ENCODE results near the gene RASSF4.
"Not testable (repeated sequence)": the region's sequence is repeated elsewhere in the genome, so short reads cannot be mapped to it uniquely, and the experiment has no call there.

The RASSF4 gene

DNA sequence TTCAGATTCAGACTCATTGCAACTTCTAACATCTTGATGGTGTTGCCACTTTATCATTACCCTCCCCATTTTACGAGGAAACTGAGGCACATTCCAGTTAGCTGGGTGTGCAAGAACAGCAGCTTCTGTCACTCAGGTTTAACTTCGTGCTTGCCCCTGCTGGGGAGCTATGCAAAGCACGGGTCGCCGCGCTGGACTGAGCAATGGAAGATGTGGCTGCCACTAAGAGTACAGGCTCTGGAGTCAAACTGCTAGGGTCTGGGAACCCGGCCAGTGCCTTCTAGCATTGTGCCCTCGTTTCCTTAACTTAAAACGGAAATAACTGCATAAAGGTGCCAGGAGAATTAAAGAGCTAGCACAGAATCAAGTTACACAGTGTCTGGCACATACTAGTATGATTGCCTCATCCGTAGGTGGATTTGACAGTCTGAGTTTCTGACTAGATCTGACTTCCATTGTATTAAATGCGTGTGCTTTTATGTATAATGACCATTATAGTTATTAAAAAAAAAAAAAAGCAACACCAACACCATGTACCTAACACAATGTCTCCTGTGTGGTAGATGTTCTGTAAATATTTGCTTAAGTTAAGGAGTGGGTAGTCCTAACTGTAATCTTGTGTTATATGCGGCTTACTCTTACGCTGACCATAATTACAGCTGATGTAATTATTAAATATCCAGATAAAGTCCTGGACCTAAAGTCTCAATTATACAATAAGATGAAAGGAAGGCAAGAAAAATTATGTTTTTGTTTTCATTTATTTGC, 42.0 kb downstream of the RASSF4 start:
- peak; percentile 84 for ATAC-seq
- Mint-ChIP-seq H3K4me1 (peaks cover 20% of the 10 kb centered on the region), H3K9me3 (peaks cover 26 to 31% of the 10 kb centered on the region in 2 donors), H3K4me3 (peak overlapping the region; percentile 85 to 91), H3K27ac (peak overlapping the region; percentile 86 to 91), H3K27me3 (no peaks in the 10 kb centered on the region)
- peak; percentile 69 to 74 for DNase-seq

DNA sequence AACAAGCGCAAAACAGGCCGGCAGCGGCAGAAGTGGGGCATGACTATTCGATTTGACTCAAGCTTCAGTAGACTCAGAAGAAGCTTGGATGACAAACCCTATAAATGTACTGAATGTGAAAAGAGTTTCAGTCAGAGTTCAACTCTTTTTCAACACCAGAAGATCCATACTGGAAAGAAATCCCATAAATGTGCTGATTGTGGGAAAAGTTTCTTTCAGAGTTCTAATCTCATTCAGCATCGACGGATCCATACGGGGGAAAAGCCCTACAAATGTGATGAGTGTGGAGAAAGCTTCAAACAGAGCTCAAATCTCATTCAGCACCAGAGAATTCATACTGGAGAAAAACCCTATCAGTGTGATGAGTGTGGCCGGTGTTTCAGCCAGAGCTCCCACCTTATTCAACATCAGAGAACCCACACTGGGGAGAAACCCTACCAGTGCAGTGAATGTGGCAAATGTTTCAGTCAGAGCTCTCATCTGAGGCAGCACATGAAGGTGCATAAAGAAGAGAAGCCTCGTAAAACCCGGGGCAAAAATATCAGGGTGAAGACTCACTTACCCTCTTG, 43.9 kb downstream of the RASSF4 start:
- H3K27ac Mint-ChIP-seq, result no peak overlapping the region
- no peak for DNase-seq
- H3K9me3 Mint-ChIP-seq, result peaks cover 26 to 31% of the 10 kb centered on the region in 2 donors
- ATAC-seq, result no peak
- no peak overlapping the region for H3K4me3 Mint-ChIP-seq
- no peaks in the 10 kb centered on the region for H3K27me3 Mint-ChIP-seq
- H3K4me1 Mint-ChIP-seq, result peaks cover 20% of the 10 kb centered on the region

DNA sequence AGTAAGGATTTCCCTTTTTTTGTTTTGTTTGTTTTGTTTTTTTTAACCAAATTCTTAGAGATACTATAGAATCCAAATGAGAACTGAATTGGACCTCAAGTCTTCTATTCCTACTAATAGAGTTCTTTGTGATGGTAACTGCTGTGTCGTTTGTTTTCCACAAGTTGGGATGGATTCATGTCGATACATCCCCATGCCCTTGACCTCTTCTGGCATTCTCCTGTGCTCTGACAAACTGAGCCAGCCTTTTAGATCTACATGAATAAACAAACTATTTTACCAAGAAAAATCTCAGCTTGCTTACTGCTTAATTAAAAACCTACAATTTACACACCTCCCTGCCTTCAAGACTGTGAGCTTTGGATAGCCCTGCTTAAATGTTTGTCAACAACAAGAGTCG, 45.1 kb downstream of the RASSF4 start:
- H3K27me3 Mint-ChIP-seq, result no peaks in the 10 kb centered on the region
- H3K4me1 Mint-ChIP-seq, result peaks cover 18% of the 10 kb centered on the region
- H3K4me3 Mint-ChIP-seq, result no peak overlapping the region
- no peak for DNase-seq
- peaks cover 25 to 30% of the 10 kb centered on the region in 2 donors for H3K9me3 Mint-ChIP-seq
- ATAC-seq, result no peak
- H3K27ac Mint-ChIP-seq, result no peak overlapping the region

DNA sequence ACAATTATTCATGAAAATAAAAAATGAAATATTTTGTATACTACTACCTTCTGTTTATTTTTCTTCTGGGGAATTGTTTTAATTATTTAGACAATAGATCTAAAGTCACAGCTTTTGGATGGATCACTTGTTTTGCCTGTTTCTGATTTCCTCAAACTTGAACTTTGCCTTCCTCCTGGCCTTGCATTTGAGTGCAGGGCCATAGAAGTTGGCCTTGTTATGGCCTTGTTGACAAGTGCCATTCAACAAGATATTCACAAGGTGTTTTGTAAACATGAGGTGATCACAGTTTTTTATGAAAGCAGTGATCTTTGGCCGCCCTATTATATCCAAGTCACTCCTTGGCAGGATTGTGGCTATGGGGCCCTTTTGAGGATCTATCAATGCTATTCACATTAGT, 45.7 kb downstream of the RASSF4 start:
- ATAC-seq (no peak), DNase-seq (no peak)
- no peak overlapping the region for H3K27ac Mint-ChIP-seq
- H3K4me1 Mint-ChIP-seq, result peaks cover 12% of the 10 kb centered on the region
- no peaks in the 10 kb centered on the region for H3K27me3 Mint-ChIP-seq
- no peak overlapping the region for H3K4me3 Mint-ChIP-seq
- peaks cover 19 to 25% of the 10 kb centered on the region in 2 donors for H3K9me3 Mint-ChIP-seq

DNA sequence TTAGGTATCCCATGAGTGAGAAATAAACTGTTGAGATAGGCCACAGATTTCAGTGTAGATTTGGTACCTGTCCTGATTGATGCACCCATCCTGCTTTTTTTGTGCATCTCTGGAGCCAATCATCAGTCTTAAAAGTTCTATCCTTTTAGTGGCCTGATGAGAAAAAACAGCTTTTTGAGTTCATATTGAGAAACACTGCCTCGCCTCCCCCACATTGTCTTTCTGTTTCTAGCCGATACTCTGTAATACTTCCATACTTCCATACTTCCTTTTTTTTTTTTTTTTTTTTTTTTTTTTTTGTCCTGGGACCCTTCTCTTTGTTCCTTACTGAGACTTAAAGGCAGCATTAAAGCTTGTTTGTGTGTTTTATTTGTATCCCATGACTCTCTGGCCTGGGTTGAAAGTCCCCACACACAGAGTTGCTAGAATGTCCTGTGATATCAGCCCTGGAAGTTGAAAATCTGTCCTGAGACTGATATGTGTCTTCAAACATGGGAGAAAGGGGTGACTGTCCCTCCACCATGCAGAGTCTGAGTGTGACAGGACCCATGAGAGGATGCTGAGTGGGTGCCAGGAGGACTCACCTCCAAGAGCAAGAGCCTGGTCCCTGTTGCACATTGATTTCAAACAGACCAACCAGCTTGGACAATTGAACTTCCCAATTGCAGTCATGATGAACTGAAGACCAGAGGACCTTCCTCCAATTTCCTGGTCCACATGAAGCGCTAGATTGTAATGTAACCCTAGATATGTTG, 46.9 kb downstream of the RASSF4 start:
- Mint-ChIP-seq H3K4me3 (no peak overlapping the region), H3K9me3 (peaks cover 19 to 25% of the 10 kb centered on the region in 2 donors), H3K4me1 (peaks cover 8% of the 10 kb centered on the region), H3K27me3 (no peaks in the 10 kb centered on the region), H3K27ac (no peak overlapping the region)
- DNase-seq (no peak), ATAC-seq (no peak)

DNA sequence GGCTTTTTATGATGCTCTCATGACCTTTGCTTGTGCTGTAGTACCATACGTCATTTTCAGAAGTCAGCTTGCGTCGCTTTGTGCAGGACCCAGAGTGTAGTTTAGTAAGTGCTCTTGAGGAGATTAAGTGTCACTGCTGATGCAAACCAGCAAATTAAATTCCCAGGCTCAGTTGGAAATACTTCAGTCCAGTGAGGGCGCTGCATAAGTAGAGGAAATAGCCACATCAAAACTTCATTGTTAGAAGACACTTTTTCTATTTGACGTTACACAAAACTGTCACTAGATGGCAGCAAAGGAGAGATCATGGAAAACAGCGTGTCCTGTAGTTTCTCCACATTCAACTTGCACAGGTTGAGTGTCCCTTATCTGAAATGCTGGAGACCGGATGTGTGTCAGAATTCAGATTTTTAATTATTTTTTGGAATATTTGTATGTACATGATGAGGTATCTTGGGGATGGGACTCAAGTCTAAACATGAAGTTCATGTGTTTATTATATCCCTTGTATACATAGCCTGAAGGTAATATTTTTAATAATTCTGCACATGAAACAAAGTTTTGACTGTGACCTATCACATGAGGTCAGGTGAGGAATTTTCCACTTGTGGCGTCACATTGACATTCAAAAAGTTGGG, 49.0 kb downstream of the RASSF4 start:
- Mint-ChIP-seq H3K27me3 (no peaks in the 10 kb centered on the region), H3K9me3 (peaks cover 13 to 14% of the 10 kb centered on the region in 2 donors), H3K4me3 (no peak overlapping the region), H3K27ac (no peak overlapping the region), H3K4me1 (no peaks in the 10 kb centered on the region)
- peak; percentile 72 for ATAC-seq
- DNase-seq, result peak; percentile 18 to 22

DNA sequence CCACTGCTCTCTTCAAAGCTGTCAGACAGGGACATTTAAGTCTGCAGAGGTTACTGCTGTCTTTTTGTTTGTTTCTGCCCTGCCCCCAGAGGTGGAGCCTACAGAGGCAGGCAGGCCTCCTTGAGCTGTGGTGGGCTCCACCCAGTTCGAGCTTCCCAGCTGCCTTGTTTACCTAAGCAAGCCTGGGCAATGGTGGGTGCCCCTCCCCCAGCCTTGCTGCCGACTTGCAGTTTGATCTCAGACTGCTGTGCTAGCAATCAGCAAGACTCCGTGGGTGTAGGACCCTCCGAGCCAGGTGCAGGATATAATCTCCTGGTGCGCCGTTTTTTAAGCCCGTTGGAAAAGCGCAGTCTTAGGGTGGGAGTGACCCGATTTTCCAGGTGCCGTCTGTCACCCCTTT, 55.0 kb downstream of the RASSF4 start:
- H3K4me3 Mint-ChIP-seq, H3K27me3 Mint-ChIP-seq, H3K9me3 Mint-ChIP-seq, H3K27ac Mint-ChIP-seq, ATAC-seq, DNase-seq, H3K4me1 Mint-ChIP-seq: not testable (repeated sequence)

DNA sequence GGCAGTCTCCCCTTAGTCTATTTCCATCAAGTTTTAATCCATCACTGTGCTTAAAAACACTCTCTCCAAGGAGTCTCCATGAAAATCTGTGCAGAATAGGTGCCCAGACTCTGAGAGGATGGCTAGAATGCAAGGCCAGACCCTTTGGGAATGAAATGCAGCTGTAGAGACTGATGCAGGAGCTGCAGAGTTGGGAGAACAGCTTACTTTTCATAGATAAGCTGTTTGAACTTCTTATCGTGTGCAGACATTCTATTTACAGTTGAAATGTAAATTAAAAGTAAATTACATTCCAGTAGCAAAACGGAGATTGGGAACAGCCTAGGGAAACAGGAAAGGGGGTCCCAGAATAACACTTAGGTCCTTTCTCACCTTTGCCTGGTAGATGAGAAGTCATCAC, 56.0 kb downstream of the RASSF4 start:
- no peaks in the 10 kb centered on the region for H3K4me1 Mint-ChIP-seq
- ATAC-seq, result no peak
- H3K27me3 Mint-ChIP-seq, result no peaks in the 10 kb centered on the region
- H3K27ac Mint-ChIP-seq, result no peak overlapping the region
- H3K9me3 Mint-ChIP-seq, result no peaks in the 10 kb centered on the region
- no peak for DNase-seq
- no peak overlapping the region for H3K4me3 Mint-ChIP-seq

DNA sequence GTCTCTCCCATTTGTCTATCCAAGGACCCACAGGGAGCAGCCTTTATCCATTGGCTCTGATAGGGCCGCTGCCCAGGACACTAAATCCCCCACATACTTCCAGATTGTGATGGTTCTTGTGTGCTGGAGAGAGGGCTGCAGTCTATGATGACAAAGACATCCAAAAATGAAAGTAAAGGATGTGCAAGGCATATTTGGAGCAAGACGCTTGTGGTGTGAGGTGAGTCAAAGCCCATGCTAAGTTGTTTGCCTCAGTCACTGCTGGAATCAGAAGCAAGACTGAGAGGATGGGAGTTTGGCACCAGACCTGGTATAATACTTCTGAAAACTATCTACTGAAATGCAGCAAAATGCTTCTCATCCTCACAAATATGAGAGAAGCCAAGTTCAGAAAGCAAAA, 63.8 kb downstream of the RASSF4 start:
- DNase-seq, result no peak
- no peak overlapping the region for H3K27ac Mint-ChIP-seq
- no peaks in the 10 kb centered on the region for H3K27me3 Mint-ChIP-seq
- H3K4me3 Mint-ChIP-seq, result no peak overlapping the region
- H3K4me1 Mint-ChIP-seq, result no peaks in the 10 kb centered on the region
- ATAC-seq, result no peak
- peaks cover 12 to 14% of the 10 kb centered on the region in 2 donors for H3K9me3 Mint-ChIP-seq

DNA sequence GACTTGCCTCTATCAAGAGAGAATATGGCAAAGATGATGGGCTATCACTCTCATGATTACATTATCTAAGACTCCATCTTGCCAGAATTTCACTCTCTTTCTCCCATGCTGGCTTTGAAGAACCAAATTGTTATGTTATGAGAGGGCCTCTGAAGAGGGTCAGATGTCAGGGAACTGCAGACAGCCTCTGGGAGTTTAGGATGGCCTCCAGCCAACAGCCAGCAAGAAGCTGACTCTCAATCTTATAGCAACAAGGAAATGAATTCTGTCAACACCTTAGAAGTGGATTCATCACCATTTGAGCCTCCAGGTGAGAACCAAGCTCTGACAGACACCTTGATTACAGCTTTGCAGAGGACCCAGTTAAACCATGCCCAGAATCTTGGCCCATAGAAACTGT, 74.7 kb downstream of the RASSF4 start:
- no peaks in the 10 kb centered on the region for H3K4me1 Mint-ChIP-seq
- H3K9me3 Mint-ChIP-seq, result peaks cover 25 to 29% of the 10 kb centered on the region in 2 donors
- no peaks in the 10 kb centered on the region for H3K27me3 Mint-ChIP-seq
- H3K27ac Mint-ChIP-seq, result no peak overlapping the region
- DNase-seq, result no peak
- H3K4me3 Mint-ChIP-seq, result no peak overlapping the region
- ATAC-seq, result no peak

DNA sequence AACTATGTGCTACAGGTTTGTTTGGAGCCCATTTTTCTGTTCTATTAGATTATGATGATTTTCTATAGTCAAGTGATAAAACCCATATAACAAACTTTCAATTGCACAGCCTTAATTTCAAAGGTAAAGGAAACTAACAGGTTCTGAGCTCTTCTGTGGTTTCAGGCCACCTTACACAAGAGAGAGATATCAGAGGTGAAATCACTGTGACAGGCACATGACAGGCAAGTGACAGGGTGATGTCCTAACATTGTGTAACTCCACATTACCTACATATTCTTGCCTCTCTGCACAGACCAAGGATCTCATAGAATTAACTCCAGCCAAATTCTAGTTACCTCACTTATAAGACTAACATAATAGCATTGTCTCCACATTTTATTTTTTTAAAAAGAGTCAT, 76.1 kb downstream of the RASSF4 start:
- Mint-ChIP-seq H3K9me3 (peaks cover 17 to 21% of the 10 kb centered on the region in 2 donors), H3K27me3 (no peaks in the 10 kb centered on the region), H3K4me1 (no peaks in the 10 kb centered on the region), H3K27ac (no peak overlapping the region), H3K4me3 (no peak overlapping the region)
- no peak for DNase-seq
- no peak for ATAC-seq

DNA sequence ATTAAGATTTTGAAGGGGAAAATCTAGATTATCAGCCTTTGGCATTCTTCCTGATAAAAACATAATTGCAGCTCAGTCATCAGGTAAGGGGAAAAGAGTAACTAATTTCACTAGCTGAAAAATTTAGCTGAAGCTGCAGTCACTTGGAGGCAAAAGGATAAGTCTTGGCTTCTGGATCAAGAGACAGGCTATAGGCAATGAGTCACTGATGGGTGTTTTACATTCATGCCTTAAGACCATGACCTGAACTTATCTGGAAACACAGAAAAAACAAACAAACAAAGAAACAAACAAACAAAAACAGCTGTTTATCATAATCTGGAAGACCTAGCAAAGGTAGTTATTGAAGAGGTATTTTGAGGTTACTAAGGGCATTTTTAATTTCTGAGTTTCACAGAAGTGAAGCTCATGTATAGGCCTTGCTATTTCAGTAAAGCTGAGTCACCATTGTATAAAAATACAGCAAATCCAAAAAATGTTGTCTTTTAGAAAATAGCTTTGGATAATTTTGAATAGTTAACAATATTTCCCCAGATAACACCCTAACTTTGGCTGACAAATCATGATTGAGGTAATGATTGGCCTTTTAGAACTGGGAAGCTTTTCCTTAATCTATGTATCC, 81.4 kb downstream of the RASSF4 start:
- peaks cover 0 to 5% of the 10 kb centered on the region in 2 donors for H3K9me3 Mint-ChIP-seq
- no peak overlapping the region for H3K27ac Mint-ChIP-seq
- H3K4me1 Mint-ChIP-seq, result no peaks in the 10 kb centered on the region
- H3K27me3 Mint-ChIP-seq, result peaks cover 7% of the 10 kb centered on the region
- H3K4me3 Mint-ChIP-seq, result no peak overlapping the region
- ATAC-seq (no peak), DNase-seq (no peak)

DNA sequence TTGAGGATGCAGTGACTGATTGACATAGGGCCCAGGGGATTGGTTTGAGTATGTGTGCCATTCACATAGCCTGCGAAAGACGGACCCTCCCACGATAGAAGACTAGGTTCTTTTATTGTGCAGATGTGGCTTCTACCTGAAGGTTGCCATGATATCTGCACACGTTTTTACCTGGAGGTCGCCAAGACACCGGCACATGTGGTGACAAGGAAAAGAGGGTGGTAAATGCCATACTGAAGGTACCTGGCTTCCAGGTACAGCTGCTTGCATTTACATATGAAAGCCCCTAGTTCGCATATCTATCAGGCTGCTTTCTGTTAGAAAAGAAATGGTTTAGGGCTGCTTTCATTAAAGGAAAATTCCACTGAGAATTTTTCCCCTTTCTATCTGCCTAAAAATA, 84.7 kb downstream of the RASSF4 start:
- H3K27me3 Mint-ChIP-seq, result peaks cover 7% of the 10 kb centered on the region
- DNase-seq (no peak), ATAC-seq (no peak)
- H3K9me3 Mint-ChIP-seq, result peaks cover 4 to 5% of the 10 kb centered on the region in 2 donors
- no peaks in the 10 kb centered on the region for H3K4me1 Mint-ChIP-seq
- no peak overlapping the region for H3K27ac Mint-ChIP-seq
- no peak overlapping the region for H3K4me3 Mint-ChIP-seq

Data from stimulated activated naive CD8-positive, alpha-beta T cell treated with anti-CD3 and anti-CD28 coated beads, Interleukin-15, amount 100 ng/mL, for 72 hours (primary cell).